ENCODE results near the gene CCNG2. TPM values are rescaled to one million over a fixed set of nuclear protein-coding genes. Genes with fewer than 3 reads are reported as not detected.
A peak's percentile ranks its signal among the peaks of the same experiment; 100 is the strongest.

The CCNG2 gene
- total RNA-seq, 1 donor from 2014 or later = 17.3 TPM

GRCh38 chr4:77203380-77204197, 46.6 kb downstream of the CCNG2 start:
- DNase-seq (ENCODE audit: low read depth in 2 of 2) = peak; percentile 84 to 86

- DNase-seq (ENCODE audit: low read depth in 2 of 2) = no peak
Measured at GRCh38 chr4:77204621-77205020, 47.6 kb downstream of the CCNG2 start.

GRCh38 chr4:77209012-77209411, 52.0 kb downstream of the CCNG2 start:
- DNase-seq (ENCODE audit: low read depth in 2 of 2) = no peak

- DNase-seq (ENCODE audit: low read depth in 2 of 2) = no peak
Measured at GRCh38 chr4:77209936-77210335, 52.9 kb downstream of the CCNG2 start.

- DNase-seq (ENCODE audit: low read depth in 2 of 2) = no peak
Measured at GRCh38 chr4:77215107-77215506, 58.1 kb downstream of the CCNG2 start.

GRCh38 chr4:77217526-77217925, 60.5 kb downstream of the CCNG2 start:
- DNase-seq (ENCODE audit: low read depth in 2 of 2) = no peak

- no peak for DNase-seq (ENCODE audit: low read depth in 2 of 2)
Measured at GRCh38 chr4:77219266-77219665, 62.3 kb downstream of the CCNG2 start.

Other genes with a start within 250 kb of the CCNG2 start
- gene SEPTIN11, start 207.5 kb upstream of the CCNG2 start, total RNA-seq = 107 and 161 TPM in 2 replicates
- 62.1 and 80.6 TPM in 2 replicates for gene CCNI, start 81.2 kb upstream of the CCNG2 start, total RNA-seq